Spleen (tissue), 11 donors: ENCODE results near the gene FOXF1. TPM values are rescaled to one million over a fixed set of nuclear protein-coding genes. Genes with fewer than 3 reads are reported as not detected.
A peak's percentile ranks its signal among the peaks of the same experiment; 100 is the strongest.

Experiments
- DNase-seq: peaks from one replicate; pipeline ENCODE4 v3.0.0-alpha.2; 2020
- H3K27ac ChIP-seq, 8 donors: fragments of 200-600 bp; sonication (generic) in 7 of 8; 1 replicate in 4 of 8; 2 replicates in 4 of 8; pipeline versions ENCODE4 v1.5.0 to v1.8.0; 2016 to 2021; ENCODE audit warnings: inconsistent platforms in 4 of 8, mild to moderate bottlenecking in 4 of 8, moderate library complexity in 1 of 8
- H3K27me3 ChIP-seq, 7 donors: fragments of 200-600 bp; sonication (generic) in 6 of 7; replicated peaks in 1 of 7; 1 replicate in 4 of 7; 2 replicates in 3 of 7; pipeline versions ENCODE4 v1.5.0 to v1.8.0; 2016 to 2021; ENCODE audit warnings: inconsistent platforms in 3 of 7, mild to moderate bottlenecking in 1 of 7
- H3K36me3 ChIP-seq, 6 donors: fragments of 200-600 bp; sonication (generic) in 5 of 6; 1 replicate in 4 of 6; 2 replicates in 2 of 6; pipeline versions ENCODE4 v1.5.0 to v1.8.0; 2016 to 2021; ENCODE audit warnings: inconsistent platforms in 2 of 6
- H3K4me1 ChIP-seq, 6 donors: fragments of 200-600 bp; sonication (generic) in 5 of 6; 1 replicate in 3 of 6; 2 replicates in 3 of 6; pipeline versions ENCODE4 v1.5.0 to v1.8.0; 2016 to 2021; ENCODE audit warnings: inconsistent platforms in 3 of 6
- H3K4me3 ChIP-seq, 8 donors: fragments of 200-600 bp; sonication (generic) in 7 of 8; 1 replicate in 4 of 8; 2 replicates in 4 of 8; pipeline versions ENCODE4 v1.5.0 to v1.8.0; 2016 to 2021; ENCODE audit warnings: inconsistent platforms in 4 of 8, mild to moderate bottlenecking in 4 of 8, moderate library complexity in 2 of 8
- H3K9me3 ChIP-seq, 8 donors: fragments of 200-600 bp; sonication (generic) in 7 of 8; 1 replicate in 4 of 8; 2 replicates in 4 of 8; pipeline versions ENCODE4 v1.5.0 to v1.8.0; 2016 to 2021; ENCODE audit warnings: inconsistent platforms in 4 of 8
- POLR2A ChIP-seq, 3 donors: fragments of 450-650 bp; IDR thresholded peaks; one replicate each; pipeline ENCODE4 v1.5.1; 2017; ENCODE audit warnings: antibody characterized with exemption in 3 of 3, mild to moderate bottlenecking in 1 of 3
- POLR2AphosphoS5 ChIP-seq, 3 donors: sonication (generic); formaldehyde crosslinking; IDR thresholded peaks; one replicate each; pipeline ENCODE4 v1.5.1; 2017; ENCODE audit warnings: antibody characterized with exemption in 3 of 3
- WGBS, 5 donors: extraction: QIAGEN DNeasy Blood & Tissue Kit in 3 of 5; methylation state at CpG; one replicate each; pipeline versions ENCODE4 v1.1.5 to v1.1.7; 2013 to 2018; 5-methylcytosine and 5-hydroxymethylcytosine counted together
- intact Hi-C: fragments of 100-400 bp; cut with DNase I; formaldehyde crosslinking; loops from one replicate; pipeline ENCODE4 v1.15.0; 2023; ENCODE audit warnings: low total_unique reads
- polyA plus RNA-seq, 3 donors: library from polyadenylated mRNA; stranded (reverse); fragments of 200-250 nt; gene quantifications; one replicate each; pipeline ENCODE4 v1.2.1, GENCODE V29; 2013
- total RNA-seq, 7 donors: library from RNA; depleted of rRNA in 3 of 7; stranded (reverse); fragments of >200 nt in 3 of 7; fragmentation: NEBNext Ultra II Directional in 4 of 7; extraction: Animal tissue kit (Norgen Biotek cat#: 25700) in 4 of 7; gene quantifications; one replicate each; pipeline versions ENCODE4 v1.1.0 to v1.2.1, GENCODE V29; 2016 to 2021
- TF ChIP-seq, protein P1 (sequence below), 11 experiments: fragments of 200-600 bp in 7 of 11; fragments of 450-650 bp in 4 of 11; sonication (generic) in 4 of 11; IDR thresholded peaks in 8 of 11; conservative IDR thresholded peaks in 3 of 11; 1 replicate in 7 of 11; 2 replicates in 4 of 11; pipeline versions ENCODE4 v1.4.0 to v1.8.0; 2016 to 2021; ENCODE audit warnings: antibody characterized with exemption in 11 of 11, inconsistent platforms in 4 of 11, mild to moderate bottlenecking in 1 of 11
- donor health status: healthy with polysubstance abuse.
- donor health status: DM: no; HTN: no; CAD: no; lungs with moderate emphysema.
- donor health status: DM: no; HTN: no; CAD: no.
- donor health status: Bipolar disorder and iron deficiency.
- donor health status: healthy.
- donor health status: DM: no; HTN: no; CAD: no.
- donor health status: DM: yes; HTN: yes; CAD: no.

FOXF1 gene
- total and polyA plus RNA-seq, 10 donors, result 0.33 to 2.2 (median 0.68) TPM

DNA sequence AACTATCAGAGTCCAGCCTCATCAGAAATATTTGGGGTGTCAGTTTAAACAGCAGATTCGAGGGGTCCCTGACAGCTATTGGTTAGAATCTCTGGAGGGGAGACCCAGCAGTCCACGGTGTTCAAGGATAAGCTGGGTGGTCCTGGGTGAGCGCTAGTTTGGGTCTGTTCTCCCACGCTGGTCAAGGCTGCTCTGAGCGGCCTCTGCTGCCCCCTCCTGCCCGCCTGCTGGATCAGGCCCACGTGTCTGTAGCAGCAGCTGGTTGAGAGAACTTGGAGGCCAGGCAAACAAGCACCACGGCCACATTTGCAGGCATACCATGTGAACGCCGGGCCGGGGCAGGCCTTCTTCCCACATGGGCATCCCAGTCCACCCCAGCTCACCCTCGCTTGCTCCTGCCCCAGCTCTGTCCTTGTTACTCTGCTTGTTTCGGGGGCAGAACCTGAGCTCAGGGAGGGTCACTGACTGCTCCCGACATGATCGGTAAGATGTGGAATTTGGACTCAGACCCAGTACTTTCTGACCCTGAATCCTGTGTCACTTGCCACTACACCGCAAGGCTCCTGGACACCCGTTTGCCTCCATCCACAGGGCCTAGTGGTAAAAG lies 7.4 kb downstream of the FOXF1 start:
- intact Hi-C loops, result loop anchor here (5.0 kb wide), 2 partner anchors 175 to 700 kb away; no protein-coding TSS in a partner anchor
- no peak overlapping the region for H3K27ac ChIP-seq
- peaks cover 0 to 98% (median 72%) of the 10 kb centered on the region in 7 donors for H3K27me3 ChIP-seq

DNA sequence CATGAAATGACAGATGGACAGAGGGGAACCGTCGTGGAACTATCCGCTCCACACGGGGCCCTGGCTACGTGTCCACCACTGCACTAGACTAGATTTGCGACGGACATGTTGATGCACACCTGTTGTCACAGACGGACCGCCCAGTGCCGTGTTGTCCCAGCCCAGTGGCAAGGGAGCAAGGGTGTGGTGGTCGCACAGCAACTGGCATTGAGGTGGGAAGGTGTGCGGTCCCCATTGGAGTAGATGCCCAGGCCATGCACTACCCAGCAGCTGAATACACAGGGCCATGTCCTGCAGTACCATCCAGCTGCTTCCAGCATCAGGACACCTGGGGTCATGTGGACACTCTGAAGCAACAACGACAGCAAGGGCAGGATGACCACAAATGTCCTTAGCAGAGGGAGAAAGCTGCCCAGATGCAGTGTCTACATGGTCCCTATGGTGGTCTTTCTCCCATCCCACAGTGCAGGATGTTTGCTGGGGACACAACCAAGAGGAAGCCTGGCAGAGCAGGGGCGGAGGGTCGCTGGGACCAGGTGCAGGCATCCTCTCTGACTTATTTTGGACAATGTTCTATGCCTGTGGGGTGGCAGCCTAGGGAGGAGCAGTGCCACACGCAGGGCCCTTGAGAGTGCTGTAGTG lies 8.8 kb downstream of the FOXF1 start:
- WGBS, 5 donors, result 75 to 93% (median 83%) methylated on average over 12 to 16 of the region's 16 CpGs
- peaks cover 10 to 31% (median 19%) of the 10 kb centered on the region in 6 donors for H3K4me1 ChIP-seq
- intact Hi-C loops, result loop anchor here (5.0 kb wide), 2 partner anchors 177 to 702 kb away; no protein-coding TSS in a partner anchor
- H3K36me3 ChIP-seq, result no peaks in the 10 kb centered on the region
- H3K9me3 ChIP-seq, result no peaks in the 10 kb centered on the region
- TF ChIP-seq POLR2AphosphoS5 (IDR thresholded peaks at IDR 0.05), result no peak
- no peak for TF ChIP-seq POLR2A (IDR thresholded peaks at IDR 0.05)
- TF ChIP-seq, protein P1, sequence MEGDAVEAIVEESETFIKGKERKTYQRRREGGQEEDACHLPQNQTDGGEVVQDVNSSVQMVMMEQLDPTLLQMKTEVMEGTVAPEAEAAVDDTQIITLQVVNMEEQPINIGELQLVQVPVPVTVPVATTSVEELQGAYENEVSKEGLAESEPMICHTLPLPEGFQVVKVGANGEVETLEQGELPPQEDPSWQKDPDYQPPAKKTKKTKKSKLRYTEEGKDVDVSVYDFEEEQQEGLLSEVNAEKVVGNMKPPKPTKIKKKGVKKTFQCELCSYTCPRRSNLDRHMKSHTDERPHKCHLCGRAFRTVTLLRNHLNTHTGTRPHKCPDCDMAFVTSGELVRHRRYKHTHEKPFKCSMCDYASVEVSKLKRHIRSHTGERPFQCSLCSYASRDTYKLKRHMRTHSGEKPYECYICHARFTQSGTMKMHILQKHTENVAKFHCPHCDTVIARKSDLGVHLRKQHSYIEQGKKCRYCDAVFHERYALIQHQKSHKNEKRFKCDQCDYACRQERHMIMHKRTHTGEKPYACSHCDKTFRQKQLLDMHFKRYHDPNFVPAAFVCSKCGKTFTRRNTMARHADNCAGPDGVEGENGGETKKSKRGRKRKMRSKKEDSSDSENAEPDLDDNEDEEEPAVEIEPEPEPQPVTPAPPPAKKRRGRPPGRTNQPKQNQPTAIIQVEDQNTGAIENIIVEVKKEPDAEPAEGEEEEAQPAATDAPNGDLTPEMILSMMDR (IDR thresholded peaks at IDR 0.05 in 8 of 11, conservative IDR thresholded peaks at IDR 0.05 in 3 of 11), result no peak
- H3K27ac ChIP-seq, result no peak overlapping the region
- no peak for DNase-seq
- peaks cover 0 to 98% (median 65%) of the 10 kb centered on the region in 7 donors for H3K27me3 ChIP-seq
- H3K4me3 ChIP-seq, result peak overlapping the region in 2 of 8 donors; percentile 15 to 53

More for the DNA sequence above, 7.4 kb downstream of the FOXF1 start:
- TF ChIP-seq POLR2AphosphoS5 (IDR thresholded peaks at IDR 0.05), result peak in 1 of 3 donors; percentile 12
- TF ChIP-seq, protein P1 (IDR thresholded peaks at IDR 0.05 in 8 of 11, conservative IDR thresholded peaks at IDR 0.05 in 3 of 11), result peak; percentile 4 to 72 (median 56)
- no peak for TF ChIP-seq POLR2A (IDR thresholded peaks at IDR 0.05)
- H3K36me3 ChIP-seq, result no peaks in the 10 kb centered on the region
- no peak for DNase-seq
- WGBS, 5 donors, result 24 to 28% (median 26%) methylated on average over 14 to 17 of the region's 17 CpGs
- H3K4me3 ChIP-seq, result no peak overlapping the region
- H3K4me1 ChIP-seq, result peaks cover 10 to 31% (median 19%) of the 10 kb centered on the region in 6 donors
- H3K9me3 ChIP-seq, result no peaks in the 10 kb centered on the region

DNA sequence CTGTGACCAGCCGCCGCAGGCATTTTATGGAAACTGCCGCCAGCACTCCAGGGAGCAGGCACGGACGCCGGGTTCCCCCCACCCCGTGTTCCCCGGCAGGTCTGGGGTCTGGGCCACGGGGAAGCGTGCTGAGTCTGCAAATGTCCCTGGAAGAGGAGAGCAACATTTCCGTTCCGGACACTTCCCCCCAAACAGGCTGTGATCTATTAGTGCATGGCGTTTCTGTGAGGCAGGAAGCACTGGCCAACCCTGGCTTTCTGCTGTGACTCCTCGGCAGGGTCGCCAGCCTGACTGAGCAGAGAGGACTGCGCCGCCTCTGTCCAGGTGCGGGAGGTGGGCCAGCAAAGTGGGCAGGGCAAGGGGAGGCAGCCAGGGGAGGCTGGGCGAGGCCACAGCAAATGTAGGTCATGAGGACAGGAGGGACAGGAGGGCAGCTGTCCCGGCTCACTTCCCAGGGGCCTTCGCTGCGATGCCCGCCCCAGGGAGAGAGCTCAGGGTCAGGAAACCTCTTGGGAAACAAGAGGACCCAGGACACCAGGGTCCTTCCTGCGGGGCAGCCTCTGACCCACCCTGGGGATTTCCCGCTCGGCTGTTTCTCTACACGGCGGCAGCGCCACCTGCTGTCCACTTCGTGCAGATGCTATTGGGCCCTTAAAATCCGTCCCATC lies 9.5 kb downstream of the FOXF1 start:
- TF ChIP-seq, protein P1 (IDR thresholded peaks at IDR 0.05 in 8 of 11, conservative IDR thresholded peaks at IDR 0.05 in 3 of 11), result peak; percentile 39 to 91 (median 80)
- TF ChIP-seq POLR2A (IDR thresholded peaks at IDR 0.05), result no peak
- TF ChIP-seq POLR2AphosphoS5 (IDR thresholded peaks at IDR 0.05), result peak in 1 of 3 donors; percentile 13
- Histone ChIP-seq H3K9me3 (no peaks in the 10 kb centered on the region), H3K27ac (no peak overlapping the region), H3K36me3 (no peaks in the 10 kb centered on the region), H3K27me3 (peaks cover 0 to 92% (median 63%) of the 10 kb centered on the region in 7 donors), H3K4me3 (peak overlapping the region in 2 of 8 donors; percentile 15 to 53), H3K4me1 (peaks cover 10 to 31% (median 19%) of the 10 kb centered on the region in 6 donors)
- intact Hi-C loops, result loop anchor here (5.0 to 10.0 kb wide), 4 partner anchors 177 to 702 kb away; no protein-coding TSS in a partner anchor
- peak; percentile 85 for DNase-seq
- 2 to 11% (median 7%) methylated on average over 13 to 31 of the region's 31 CpGs for WGBS, 5 donors
